NCI-H69 (cell line): ENCODE results near the gene PLD2.
A peak's percentile ranks its signal among the peaks of the same experiment; 100 is the strongest.
"Not testable (repeated sequence)": the region's sequence is repeated elsewhere in the genome, so short reads cannot be mapped to it uniquely, and the experiment has no call there.

ENCODE experiments used
- DNase-seq: peaks from one replicate; lab custom pipeline; 2025; lab: John Stamatoyannopoulos, UW

PLD2 gene

GRCh38 chr17:4790705-4791088 lies 16.3 kb upstream of the PLD2 start:
- no peak for DNase-seq

- DNase-seq: no peak
These were observed 11.8 kb upstream of the PLD2 start for GRCh38 chr17:4795168-4795567.

- no peak for DNase-seq
These were observed 10.4 kb upstream of the PLD2 start for GRCh38 chr17:4796552-4796920.

GRCh38 chr17:4800462-4801196 lies 6.3 kb upstream of the PLD2 start:
- DNase-seq: no peak

GRCh38 chr17:4802228-4802627 lies 4.7 kb upstream of the PLD2 start, which contains the start of gene C17orf114:
Gene C17orf114 (minus strand): TSS chr17:4802328.
- DNase-seq: peak; percentile 17

GRCh38 chr17:4806456-4806776 lies 536 bp upstream of the PLD2 start:
- peak; percentile 50 for DNase-seq

GRCh38 chr17:4807605-4808377 lies 839 bp downstream of the PLD2 start:
- no peak for DNase-seq

GRCh38 chr17:4808378-4808767 lies 1.4 kb downstream of the PLD2 start:
- DNase-seq: no peak

- no peak for DNase-seq
These were observed 3.8 kb downstream of the PLD2 start for GRCh38 chr17:4810696-4811290.

GRCh38 chr17:4811471-4811870 lies 4.5 kb downstream of the PLD2 start:
- DNase-seq: no peak

GRCh38 chr17:4812690-4813089 lies 5.7 kb downstream of the PLD2 start:
- DNase-seq: no peak

GRCh38 chr17:4815043-4815675 lies 8.2 kb downstream of the PLD2 start:
- no peak for DNase-seq

GRCh38 chr17:4816826-4817225 lies 9.9 kb downstream of the PLD2 start:
- DNase-seq: no peak

- no peak for DNase-seq
These were observed 11.3 kb downstream of the PLD2 start for GRCh38 chr17:4818276-4818675.

GRCh38 chr17:4822835-4823234 lies 15.9 kb downstream of the PLD2 start:
- no peak for DNase-seq

GRCh38 chr17:4823373-4824089 lies 16.6 kb downstream of the PLD2 start:
- no peak for DNase-seq

GRCh38 chr17:4827399-4827798 lies 20.4 kb downstream of the PLD2 start:
- DNase-seq: peak; percentile 82

- not testable (repeated sequence) for DNase-seq
These were observed 25.9 kb downstream of the PLD2 start for GRCh38 chr17:4832829-4833177.

GRCh38 chr17:4833178-4833940 lies 26.4 kb downstream of the PLD2 start, which contains the start of gene MINK1:
Gene MINK1 (plus strand): TSS chr17:4833340. CDS start chr17:4833584, 244 bp downstream.
- peak; percentile 93 for DNase-seq

GRCh38 chr17:4833941-4834680 lies 27.2 kb downstream of the PLD2 start:
- peak; percentile 54 for DNase-seq

- DNase-seq: no peak
These were observed 27.7 kb downstream of the PLD2 start for GRCh38 chr17:4834681-4835020.
